GM19324 (cell line): ENCODE measurements around the gene TRIM2.

Source experiments
- ATAC-seq: cut with Tn5 transposase; IDR thresholded peaks from one replicate; pipeline ENCODE4 v1.9.1; 2021; ENCODE audit warnings: mild to moderate bottlenecking, moderate library complexity; ENCODE audit not compliant: unreplicated experiment, low FRiP score

TRIM2 gene

GRCh38 chr4:153221783-153222706 lies 17.8 kb downstream of the TRIM2 start:
- peak; percentile 18 for ATAC-seq

DNA sequence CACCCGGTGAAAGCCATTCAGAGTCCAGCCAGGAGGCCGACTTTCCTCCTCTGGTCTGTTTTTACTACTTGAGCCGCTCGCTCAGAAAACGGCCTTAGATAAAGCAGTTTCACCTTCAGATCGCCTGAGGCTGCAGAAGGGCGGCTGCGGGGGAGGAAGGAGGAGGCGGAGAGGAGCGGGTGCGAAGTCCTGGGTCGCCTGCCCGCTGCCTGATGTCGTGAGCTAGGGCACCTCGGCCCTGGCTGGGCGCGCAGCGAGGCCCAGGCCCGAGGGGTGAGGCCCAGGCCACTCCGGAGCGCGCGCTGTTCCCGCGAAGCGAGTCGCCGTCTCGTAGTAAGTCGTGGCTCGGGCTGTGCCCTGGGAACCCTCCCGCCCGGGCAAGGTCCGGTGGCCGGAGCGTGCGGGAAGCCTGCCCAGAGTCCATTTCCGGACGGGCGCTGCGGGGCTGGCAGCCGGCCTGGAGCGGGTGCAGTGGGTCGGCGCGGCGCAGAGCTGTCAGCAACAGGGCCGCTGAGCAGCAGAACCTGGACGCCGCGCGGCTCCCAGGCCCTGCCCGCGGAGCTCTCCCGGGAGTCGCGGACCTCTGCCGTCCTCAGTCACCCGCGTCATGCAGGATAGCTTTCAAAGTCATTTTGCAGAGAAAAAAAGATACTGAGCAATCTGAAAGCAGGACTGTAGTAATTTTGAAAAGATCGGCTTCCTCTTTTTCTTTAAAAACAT lies 18.6 kb downstream of the TRIM2 start:
- peak; percentile 62 for ATAC-seq

- no peak for ATAC-seq
Measured at GRCh38 chr4:153223427-153223801, 19.2 kb downstream of the TRIM2 start.

DNA sequence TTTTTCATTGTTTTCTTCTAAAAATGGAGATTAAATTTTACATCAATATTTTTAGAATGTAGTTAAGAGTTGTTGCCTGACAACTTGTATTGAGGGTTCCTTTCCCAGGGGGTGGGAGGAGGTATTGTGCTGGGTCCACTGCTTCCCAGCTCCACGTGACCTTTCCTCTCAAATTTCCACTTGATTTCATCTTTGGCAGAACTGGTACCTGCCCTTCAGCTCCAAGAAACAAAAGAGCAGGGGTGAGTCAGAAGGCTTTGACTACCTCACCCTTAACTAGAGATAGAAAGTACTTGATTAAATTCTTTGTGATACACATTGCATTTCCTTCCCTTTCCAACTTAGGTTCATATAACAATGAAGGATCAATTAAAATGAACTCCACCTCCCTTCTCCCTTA lies 19.7 kb downstream of the TRIM2 start:
- no peak for ATAC-seq

DNA sequence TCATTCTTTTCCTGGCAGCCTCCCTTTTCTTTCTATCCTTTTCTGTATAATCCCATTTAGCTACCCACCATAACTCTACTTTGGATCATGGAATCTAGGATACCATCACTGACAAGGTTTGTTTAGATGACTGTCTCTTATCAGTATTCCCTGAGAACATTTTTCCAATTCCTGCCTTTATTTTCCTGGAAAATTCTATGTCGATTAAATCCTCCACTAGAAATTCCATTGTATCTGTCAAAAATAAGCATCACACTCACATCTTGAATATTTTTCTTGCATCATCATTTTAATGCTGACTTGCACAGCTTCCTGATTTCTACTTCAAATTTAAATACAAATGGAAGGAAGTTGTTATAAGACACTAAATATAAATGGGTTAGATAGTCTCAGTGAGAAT lies 20.2 kb downstream of the TRIM2 start:
- ATAC-seq: no peak

GRCh38 chr4:153227469-153228075 lies 23.3 kb downstream of the TRIM2 start:
- no peak for ATAC-seq

DNA sequence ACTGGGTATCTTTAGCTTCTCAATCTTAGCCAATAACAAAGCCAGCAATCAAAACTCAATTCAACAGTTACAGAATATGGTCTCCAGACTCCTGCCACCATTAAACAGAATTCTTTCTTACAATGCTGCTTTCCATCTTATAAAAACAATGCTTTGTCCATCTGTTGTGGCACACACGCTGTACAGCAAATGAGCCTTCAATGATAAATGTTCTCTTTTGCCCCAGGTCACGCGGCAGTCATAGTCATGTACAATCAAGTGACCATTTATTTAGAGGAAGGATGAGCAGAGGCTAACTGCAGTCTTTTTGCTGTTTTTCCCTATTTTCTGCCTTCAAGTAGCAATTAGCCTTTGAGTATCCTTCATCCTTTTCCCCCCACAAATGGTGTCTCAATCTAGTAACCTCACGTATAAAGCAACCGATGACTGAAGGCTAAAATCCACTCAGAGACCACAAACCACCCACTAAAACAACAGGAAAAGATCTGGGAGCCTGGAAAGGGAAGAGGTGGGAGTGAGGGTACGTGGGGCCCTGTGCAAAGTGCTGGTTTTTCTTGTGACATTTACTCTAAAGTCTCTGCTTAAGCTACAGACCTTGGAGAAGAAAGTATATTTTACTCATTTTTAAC lies 24.4 kb downstream of the TRIM2 start:
- ATAC-seq: no peak

DNA sequence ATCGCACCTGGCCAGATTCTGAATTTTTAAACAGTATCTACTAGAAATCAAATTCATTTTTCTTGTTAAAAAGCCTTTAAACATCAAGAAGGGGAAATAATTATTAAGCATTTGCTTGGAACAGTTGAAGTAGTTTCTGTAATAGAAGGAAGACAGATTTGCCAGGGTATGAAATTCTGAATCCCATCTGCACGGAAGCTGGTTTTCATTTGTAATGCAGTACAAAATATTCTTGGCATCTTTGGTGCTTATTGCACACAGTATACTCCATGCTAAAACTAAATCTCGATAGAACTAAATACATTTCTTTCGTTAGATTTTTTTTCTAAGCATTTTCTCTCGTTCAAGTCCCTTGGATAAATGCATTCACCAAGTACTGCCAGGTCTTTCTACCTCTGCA lies 25.3 kb downstream of the TRIM2 start:
- no peak for ATAC-seq

DNA sequence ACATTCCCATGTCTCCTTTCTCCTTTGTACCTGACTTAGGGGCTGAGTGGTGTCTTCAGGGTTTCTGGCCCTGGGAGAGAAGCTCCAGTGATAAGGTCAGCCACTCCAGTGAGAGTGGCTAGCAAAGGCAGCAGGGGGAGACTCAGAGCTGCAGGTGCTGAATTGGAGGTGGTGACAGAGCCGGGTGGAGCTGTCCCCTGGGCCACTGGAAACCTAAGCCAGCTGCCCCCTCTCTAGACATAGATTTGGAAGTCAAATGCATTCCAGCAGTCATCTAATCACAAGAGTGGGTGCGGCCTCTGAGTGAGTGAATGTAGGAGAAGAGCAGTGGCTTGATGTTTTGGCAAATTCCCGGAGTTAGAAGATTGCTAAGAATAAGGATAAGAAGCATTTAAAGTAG lies 28.5 kb downstream of the TRIM2 start:
- ATAC-seq: no peak

DNA sequence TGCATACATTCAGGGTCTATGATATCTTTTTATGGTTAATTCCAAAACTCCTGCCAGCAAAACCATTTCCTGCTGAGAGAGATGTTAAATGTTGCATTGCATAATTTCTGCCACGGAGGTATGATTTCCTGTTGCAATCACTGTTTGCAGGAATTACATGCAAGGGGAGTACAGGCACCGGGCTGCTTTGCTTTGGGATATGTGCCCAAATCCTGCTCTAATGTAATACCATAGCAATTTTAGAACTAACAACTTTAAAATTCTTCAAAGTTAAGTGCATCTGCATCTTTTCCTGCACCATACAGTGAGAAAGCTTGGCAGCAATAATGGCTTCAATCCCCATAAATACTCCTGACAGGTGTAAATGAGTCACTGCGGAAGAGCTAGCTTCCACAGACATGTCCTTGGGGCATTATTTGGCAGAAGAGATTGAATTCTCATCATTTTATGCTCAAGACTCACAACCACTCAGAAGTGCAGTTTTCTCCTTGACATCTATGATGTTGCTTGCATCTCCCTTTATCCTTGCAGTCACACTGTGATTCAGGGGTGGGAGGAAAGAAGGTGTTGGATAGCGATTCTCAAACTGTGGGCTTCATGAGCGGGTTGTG lies 29.6 kb downstream of the TRIM2 start:
- ATAC-seq: no peak

- no peak for ATAC-seq
Measured at GRCh38 chr4:153234885-153235284, 30.6 kb downstream of the TRIM2 start.

DNA sequence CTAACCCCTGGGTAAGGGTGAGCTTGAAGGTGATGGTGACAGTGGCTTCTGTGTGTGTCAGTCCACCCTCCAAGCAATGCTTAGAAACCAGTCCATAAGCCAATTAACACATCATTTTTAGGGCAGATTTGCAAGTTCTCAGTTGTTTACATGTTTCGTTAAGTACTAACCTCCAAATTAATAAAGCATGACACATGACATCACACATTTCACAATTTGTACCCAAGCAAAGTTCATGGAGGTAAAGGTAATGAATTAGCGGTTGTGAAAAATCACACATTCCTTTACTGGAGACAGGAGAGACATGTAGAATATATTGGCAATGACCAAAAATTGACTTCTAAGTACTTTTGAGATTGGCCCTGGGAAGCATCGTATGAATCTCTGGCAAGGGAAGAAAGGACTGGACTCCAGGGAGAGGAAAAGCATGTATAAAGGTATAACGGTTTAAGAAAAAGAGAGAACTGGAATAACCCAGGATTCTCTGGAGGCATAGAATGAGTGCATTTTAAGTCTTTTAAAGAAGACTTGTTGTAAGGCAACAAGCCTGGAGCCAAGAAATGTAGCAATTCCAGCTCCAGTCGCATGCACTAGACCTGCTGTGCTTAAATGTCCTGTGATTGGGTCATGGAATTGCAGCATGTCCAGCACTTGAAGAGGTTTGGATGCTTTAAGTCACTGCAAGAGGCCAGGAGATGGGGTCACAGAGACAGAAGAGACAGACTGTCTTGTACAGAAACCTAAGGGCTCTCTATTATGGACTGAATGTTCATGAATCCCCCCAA lies 34.1 kb downstream of the TRIM2 start:
- no peak for ATAC-seq

DNA sequence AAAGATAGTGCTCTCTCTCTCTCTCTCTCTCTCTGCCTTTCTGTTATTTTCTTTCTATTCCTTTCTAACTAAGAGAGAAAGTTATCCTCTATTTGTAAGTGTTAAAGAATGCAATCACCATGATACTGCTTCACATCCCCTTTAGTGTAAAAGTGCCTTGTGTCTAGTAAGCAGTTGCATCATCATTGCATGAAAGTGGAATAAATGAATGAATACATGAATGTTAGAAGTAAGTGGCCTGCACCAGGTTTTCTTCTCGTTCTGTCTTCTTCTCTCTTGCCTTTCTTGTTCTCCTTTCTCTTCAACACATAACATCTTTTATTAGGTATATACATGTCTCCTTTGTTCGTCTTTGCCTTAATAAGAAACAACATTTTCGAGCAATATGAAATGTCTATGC lies 35.2 kb downstream of the TRIM2 start:
- ATAC-seq: no peak

DNA sequence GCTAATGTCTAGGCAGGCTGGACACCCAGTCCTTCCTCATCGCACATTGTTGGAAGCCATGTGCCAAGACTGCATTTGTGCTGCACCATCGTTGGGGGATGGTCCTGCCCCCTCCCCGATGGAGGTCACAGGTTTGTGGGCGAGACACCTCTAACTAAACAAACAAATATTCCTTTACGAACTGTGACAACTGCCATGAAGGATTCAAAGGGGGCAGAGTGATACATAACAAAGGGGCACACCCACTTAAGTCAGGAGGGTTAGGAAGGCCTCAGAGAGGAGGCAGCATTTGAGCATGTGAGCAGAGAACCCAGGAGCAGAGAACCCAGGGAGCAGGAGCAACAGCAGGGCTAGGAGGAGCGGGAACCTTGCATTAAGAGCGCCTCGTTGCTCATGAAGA lies 37.1 kb downstream of the TRIM2 start:
- no peak for ATAC-seq

DNA sequence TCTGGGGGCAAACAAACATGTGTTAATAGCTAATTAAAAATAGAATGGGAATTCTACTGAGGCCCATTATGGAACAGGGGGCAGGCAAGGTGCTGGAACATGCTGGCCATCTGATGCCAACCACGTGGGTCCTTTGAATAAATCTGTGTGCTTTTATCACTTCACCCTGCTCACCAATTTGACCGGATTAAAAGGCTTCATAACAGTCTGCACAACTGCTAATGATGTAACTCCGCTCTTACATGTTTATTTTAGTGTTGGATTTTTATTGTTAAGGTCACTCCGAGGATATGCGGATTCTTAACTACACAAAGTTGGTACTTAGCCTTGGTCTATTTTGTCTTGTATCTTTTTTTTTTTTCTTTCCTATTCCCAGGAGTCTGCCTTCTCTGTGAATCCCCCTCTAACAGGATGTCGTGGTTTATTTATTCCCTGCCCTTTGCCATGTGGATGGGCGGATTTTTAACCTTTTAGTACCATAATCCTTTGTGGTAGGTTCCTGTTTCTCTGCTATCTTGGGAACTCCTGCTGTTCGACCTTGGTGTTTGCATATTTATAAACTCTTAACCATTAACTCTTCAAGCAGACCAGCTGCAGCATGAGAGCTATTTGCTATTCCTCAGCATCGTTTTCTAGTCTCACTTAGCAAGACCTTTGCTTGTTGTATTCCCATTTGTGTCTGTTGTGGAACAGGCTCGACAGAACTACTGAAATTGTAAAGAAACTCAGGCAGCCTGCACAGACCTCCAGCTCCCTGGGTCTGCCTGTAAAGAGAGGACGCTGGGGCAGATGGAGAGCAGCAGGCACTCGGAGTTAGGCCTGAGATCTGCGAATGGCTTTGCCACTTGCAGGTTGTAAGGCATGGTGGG lies 38.0 kb downstream of the TRIM2 start:
- no peak for ATAC-seq

DNA sequence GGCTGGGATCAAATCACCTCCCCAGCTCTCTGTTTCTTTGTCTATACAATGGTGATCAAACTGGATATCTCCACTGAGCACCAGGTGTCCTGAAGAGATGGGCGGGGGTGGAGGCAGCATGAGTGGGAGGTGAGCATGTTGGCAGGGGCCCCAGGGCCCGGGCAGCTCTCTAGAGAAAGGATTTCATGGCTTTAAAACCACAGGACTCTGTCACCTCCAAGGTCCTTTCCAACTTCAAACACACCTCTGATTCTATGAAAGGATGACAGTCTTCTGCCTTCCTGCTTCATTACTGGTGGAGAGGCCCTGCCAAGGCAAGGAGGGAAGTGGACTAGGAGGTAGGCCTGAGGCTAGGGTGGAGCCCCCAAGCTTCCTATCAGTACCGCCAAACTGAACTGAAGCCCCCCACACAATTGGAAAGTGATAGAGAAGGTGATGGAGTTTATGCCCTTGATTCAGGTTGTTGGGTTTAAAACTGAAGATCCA lies 38.6 kb downstream of the TRIM2 start:
- no peak for ATAC-seq

- no peak for ATAC-seq
Measured at GRCh38 chr4:153243468-153243867, 39.2 kb downstream of the TRIM2 start.

GRCh38 chr4:153244969-153245368 lies 40.7 kb downstream of the TRIM2 start:
- no peak for ATAC-seq

- no peak for ATAC-seq
Measured at GRCh38 chr4:153245775-153246174, 41.5 kb downstream of the TRIM2 start.
